ENCODE measurements around the gene GSK3B.

- TF ChIP-seq POLR2A (IDR thresholded peaks at IDR 0.05; ENCODE audit: low read length) (no peak), GATA1 (IDR thresholded peaks at IDR 0.05; ENCODE audit: low read depth, low read length) (no peak)
Observed at GRCh38 chr3:119817583-119818363, 276.5 kb downstream of the GSK3B start.

Measured in erythroblast (primary cell).